T-helper 2 cell (primary cell): Measurements from ENCODE around the gene COX17.

Source experiments
- DNase-seq, 5 experiments: peaks; one replicate each; pipeline versions ENCODE4 v3.0.0 to v3.0.0-alpha.2; 2012 to 2022

Gene COX17

GRCh38 chr3:119673875-119674274 is 3.3 kb downstream of the COX17 start:
- no peak for DNase-seq

- DNase-seq = no peak
Observed at GRCh38 chr3:119672776-119673175, 4.4 kb downstream of the COX17 start.

GRCh38 chr3:119669906-119670570 is 7.2 kb downstream of the COX17 start:
- no peak for DNase-seq

- no peak for DNase-seq
Observed at GRCh38 chr3:119665954-119666559, 11.1 kb downstream of the COX17 start.

GRCh38 chr3:119664850-119665379 is 12.3 kb downstream of the COX17 start:
- no peak for DNase-seq

DNA sequence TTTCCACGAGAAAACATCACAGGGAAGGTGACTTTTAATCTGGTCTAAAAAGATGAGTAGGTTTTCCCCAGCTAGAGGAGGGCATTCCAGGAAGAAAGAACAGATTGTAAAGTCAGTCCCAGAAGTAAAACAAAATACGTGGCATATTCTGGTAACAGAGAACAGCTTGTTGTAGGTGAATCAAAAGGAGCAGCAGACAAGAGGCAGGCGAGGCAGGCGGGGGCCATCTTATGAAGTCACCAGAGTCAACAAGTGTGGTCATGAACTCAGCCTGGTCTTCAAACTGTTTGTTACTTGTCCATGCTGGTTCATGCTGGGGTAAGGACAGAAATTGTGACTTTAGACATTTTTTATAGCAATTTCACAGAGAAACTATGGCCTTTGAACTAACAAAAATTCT is 12.8 kb downstream of the COX17 start:
- DNase-seq = no peak

DNA sequence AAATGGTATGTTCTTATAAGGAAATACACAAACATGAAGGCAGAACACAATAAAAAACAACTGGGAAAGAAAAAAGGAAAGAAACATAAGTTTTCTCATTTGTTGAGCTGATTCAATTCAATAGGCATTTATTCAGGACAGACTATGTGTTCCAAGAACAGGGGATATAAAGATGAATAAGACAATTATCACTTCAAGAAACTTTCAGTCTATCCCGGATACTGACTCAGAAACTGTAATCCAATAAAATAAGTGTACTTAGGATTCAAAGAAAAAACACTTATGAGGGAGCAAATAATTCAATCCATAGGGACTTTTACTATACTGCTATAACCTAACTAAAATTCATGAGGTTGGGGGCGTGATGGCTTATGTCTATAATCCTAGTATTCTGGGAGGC is 13.3 kb downstream of the COX17 start:
- DNase-seq = no peak

GRCh38 chr3:119662604-119663373 is 14.4 kb downstream of the COX17 start:
- no peak for DNase-seq

DNA sequence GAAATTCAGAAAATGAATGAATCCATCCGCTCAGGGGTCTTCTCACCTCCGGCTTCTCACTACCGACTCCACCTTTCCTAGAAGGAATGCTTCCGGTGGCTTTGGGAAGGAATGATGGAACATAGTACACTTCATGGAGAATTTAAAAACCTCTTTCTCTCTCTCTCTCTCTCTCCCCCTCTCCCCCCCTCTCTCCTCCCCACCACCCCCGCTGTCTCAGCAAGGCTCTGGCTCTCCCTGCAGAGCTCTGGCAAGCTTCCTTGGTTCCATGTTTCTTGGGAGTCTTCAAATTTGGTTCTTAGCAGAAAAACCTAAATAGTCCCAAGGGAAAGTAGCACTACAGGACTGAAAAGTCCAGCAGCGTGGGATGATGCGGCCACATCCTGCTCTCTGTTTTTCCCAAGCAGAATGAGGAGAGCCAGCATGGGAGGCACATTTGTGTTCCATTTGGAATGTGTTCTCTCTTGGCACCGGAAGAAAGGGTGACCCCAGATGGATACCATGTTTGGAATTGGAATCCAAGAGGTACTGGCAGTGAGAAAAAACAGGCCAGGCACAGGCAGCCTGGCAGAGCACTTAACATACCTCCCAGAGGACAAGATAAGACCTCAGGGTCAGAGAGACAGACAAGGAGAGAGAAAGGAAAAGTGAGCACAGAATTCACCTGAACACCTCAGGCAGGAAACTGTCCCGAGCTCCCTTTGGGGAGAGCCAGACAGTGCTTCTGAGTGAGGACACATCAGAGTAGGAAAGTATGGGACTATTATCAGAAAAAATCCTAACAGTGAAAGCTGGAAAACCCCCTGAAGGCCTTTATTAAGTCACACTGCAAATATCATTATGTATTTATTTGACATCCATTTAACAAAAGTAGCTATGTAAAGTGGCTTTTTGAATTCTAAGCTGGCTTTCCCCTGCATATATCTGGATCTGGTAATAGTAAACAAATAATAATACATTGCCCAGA is 16.4 kb downstream of the COX17 start, which contains the start of gene POPDC2:
POPDC2 (minus strand) TSS at position 116 of the 967 bp plus-strand sequence. CDS start 166 bp downstream, outside the sequence.
- no peak for DNase-seq

- no peak for DNase-seq
Observed at GRCh38 chr3:119659606-119660291, 17.5 kb downstream of the COX17 start.

DNA sequence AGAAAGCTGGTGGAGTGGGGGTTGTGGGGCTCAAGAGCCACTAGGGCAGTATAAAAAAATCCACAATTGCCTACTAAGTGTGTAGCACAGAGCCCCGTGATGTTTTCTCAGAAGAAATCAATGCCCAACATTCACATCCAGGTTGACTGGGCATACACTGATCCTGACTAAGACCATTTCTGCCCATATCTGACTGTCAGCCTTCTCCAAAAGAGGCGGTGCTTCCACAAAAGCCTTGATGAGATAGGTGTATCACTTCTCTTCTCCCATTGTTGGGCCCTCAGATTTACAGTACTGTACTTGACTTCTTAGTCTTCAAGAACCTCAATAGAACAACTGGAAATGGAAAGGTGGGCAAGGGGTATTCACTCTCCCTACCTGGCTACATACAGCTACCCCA is 18.2 kb downstream of the COX17 start:
- DNase-seq = no peak

- peak in 1 of 5 experiments; percentile 32 for DNase-seq
Observed at GRCh38 chr3:119657887-119658702, 19.1 kb downstream of the COX17 start.

DNA sequence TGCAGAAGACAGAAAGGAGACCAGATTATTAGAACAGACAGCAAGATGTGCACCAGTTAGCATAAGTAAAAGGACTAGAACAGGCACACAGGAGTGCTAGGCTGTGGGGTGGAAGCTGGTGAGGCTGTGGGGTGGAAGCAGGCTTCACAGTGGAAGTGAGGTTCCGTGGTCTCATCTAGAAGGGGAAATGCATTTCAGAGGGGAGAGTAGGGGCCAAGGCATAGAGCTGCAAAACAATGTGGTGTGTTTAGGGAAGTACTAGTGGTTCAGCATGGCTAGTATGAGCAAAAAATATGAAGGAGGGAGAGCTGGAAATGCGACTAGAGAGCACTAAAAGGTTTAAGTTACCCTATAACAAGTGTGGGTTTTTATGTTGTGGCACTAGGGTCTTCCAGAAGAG is 23.3 kb downstream of the COX17 start:
- no peak for DNase-seq

- no peak for DNase-seq
Observed at GRCh38 chr3:119652306-119653033, 24.7 kb downstream of the COX17 start.

GRCh38 chr3:119649761-119650160 is 27.4 kb downstream of the COX17 start:
- no peak for DNase-seq

DNA sequence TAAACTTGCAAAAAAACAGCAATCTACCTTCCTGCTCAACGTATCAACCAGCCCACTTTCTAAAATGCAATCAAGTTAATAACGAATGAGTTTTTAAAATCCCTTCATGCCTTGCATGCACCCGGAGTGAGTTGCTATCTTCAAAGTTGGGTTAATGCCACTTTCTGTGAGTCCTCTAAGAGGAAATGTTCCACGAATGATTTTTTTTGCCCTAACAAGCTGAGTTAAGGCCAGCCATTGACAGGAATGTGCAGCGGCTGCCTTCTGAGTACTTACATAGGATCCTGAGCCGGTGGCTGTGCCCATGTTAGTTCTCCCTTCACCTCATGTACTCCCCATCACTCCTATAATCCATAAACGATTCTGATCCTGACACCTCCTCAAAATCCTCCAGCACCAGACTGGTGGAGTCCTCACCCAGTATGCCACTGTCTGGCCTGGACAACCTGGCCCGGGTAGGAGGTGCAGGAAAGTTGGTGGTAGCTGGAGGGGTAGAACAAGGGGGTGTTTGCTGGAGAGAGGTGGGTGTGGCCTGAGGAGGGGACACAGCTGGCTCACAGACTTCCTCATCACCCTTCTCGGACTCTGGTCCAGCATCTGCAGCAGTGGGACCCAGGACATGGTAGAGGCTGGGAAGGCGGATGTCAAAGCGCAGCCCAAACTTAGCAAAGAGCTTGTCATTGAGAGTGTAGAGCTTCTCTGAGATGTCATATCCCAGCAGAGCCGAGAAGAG is 29.2 kb downstream of the COX17 start:
- DNase-seq = no peak

DNA sequence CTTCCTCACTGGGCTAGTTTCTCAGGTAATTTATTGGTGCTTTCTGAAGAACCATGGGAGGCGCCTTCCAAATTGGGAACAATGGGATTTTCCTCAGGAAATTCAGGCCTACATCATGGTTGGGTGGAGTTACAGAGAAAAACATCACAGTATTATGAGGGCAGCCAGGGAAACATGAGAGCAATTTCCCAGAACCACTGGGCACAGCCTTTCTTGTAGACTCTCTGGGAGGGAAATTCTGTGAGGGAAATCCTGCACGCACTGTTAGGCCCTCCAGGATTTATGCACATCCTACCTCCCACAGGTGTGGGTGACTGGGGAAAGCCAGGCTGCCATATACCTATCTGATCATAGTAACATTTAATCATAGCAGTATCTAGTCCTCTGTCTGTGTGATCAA is 30.0 kb downstream of the COX17 start:
- no peak for DNase-seq

DNA sequence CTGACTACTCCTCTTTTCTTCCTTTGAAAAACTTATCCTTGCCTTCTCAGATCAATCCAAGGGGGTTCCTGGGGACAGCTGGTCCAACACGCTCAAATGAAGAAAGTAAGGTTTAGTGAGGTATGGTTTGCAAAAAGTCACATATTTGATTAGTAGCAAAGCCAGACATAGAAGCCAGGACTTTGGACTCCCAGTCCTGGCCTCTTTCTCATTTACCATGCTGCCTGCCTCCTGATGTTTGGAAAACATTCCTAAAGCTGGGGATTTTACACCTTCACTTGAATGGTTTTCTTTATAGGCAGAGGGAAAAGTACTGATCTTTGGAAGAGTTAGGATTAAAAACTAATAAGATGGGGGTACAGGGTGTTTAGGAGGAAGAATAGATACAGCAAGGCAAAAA is 31.4 kb downstream of the COX17 start:
- DNase-seq = no peak

DNA sequence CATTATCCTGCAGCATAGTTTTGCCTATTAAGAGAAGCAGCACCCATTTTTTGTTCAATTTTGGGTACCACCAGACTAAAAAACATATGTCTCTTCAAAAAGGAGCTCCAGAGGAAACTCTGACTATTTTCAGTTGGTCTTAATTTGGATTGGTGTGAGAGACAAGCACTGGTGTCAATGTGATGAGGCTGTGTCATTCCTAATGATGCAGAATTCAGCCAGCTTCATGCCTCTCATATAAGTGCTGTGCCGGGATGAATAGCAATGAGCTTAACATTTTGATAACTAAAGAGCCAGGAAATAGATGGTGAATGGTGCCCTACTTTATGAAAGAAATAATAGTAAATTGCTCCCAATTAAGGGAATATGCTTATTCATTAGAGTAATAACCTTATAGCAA is 32.7 kb downstream of the COX17 start:
- no peak for DNase-seq
